ENCODE data around the gene PLXNB2. TPM values are rescaled to one million over a fixed set of nuclear protein-coding genes. Genes with fewer than 3 reads are reported as not detected.

PLXNB2 gene
- total and polyA plus RNA-seq, 5 donors, result 60.0 to 110 (median 85.2) TPM

DNA sequence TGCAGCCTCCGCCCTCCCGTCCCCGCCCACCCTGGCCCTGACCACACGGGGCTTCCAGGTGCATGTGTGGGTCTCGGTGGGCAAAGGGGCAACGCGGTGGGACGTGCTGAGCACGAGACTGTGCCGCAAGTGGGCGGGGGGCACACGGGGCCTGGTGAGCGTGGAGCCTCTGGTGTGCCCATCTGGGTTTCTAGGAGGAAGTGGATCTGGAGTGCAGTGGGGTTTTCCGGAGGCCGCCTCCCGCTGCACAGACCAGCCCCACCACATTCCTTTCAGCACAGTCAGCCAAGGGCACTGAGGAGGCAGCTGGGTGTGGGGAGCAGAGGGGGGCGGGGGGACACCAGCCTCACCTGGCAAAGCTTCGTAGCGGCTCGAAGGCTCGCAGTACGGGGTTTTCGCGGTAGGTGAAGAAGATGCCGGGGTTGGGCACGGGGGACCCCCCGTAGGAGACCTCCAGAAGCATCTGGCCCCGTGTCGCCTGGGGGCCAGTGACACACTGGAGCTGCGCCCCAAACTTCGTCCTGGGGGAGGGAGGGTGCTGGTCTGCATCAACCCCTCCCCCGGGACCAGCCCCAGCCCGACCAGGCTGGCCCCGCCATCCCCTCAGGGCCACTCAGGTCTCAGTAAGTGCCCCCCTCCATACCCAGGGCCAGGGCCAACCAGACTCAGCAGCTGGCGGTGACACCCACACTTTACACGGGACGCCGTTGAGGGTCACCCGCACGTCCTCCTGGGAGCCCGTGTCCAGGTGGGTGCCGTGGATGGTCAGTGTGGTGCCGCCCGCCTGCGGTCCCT is 24.9 kb downstream of the PLXNB2 start:
- no peak overlapping the region for H3K4me3 ChIP-seq (ENCODE audit: low read length)
- H3K4me1 ChIP-seq (ENCODE audit: control insufficient read depth, insufficient read depth, low read length), result no peaks in the 10 kb centered on the region
- DNase-seq, result no peak
- no peaks in the 10 kb centered on the region for H3K9me3 ChIP-seq (ENCODE audit: control insufficient read depth, low read length)
- ATAC-seq, result peak; percentile 20 to 27
- H3K27me3 ChIP-seq (ENCODE audit: control insufficient read depth, insufficient read depth), result no peaks in the 10 kb centered on the region
- peak overlapping the region; percentile 32 for H3K27ac ChIP-seq (ENCODE audit: low read length)
- intact Hi-C loops (cut with DNase I), result no loop called here
- 80% methylated on average over 45 of the region's 45 CpGs for WGBS

DNA sequence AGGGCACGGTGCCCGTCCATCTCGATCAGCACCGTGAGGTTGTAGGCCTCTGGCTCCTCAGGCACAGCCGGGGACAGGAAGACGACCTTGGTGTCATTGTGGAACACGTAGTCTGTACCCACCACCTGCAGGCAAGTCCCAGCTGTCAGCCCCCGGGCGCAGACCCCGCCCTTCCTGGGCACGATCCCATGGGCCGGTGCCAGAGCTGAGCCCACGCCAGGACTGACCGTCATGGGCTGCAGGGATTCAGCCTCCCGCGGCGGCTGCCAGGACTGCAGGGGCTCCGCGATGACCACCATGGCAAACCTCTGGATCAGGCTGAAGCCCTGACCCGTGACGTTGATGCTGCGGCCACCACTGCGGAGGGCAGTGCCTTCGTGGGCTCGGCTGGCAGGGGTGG is 25.5 kb downstream of the PLXNB2 start:
- H3K9me3 ChIP-seq (ENCODE audit: control insufficient read depth, low read length), result no peaks in the 10 kb centered on the region
- H3K4me1 ChIP-seq (ENCODE audit: control insufficient read depth, insufficient read depth, low read length), result no peaks in the 10 kb centered on the region
- DNase-seq (peak in 2 of 3 donors; percentile 81 to 86), ATAC-seq (peak; percentile 47 to 57)
- 65% methylated on average over 25 of the region's 25 CpGs for WGBS
- no peaks in the 10 kb centered on the region for H3K27me3 ChIP-seq (ENCODE audit: control insufficient read depth, insufficient read depth)
- H3K27ac ChIP-seq (ENCODE audit: low read length), result peak overlapping the region; percentile 32
- intact Hi-C loops (cut with DNase I), result no loop called here
- no peak overlapping the region for H3K4me3 ChIP-seq (ENCODE audit: low read length)

- no peak for DNase-seq
- H3K4me1 ChIP-seq (ENCODE audit: control insufficient read depth, insufficient read depth, low read length), result no peaks in the 10 kb centered on the region
- no peak overlapping the region for H3K27ac ChIP-seq (ENCODE audit: low read length)
- H3K9me3 ChIP-seq (ENCODE audit: control insufficient read depth, low read length), result no peaks in the 10 kb centered on the region
- H3K4me3 ChIP-seq (ENCODE audit: low read length), result no peak overlapping the region
- no peak for ATAC-seq
- WGBS, result 92% methylated on average over 36 of the region's 36 CpGs
- H3K27me3 ChIP-seq (ENCODE audit: control insufficient read depth, insufficient read depth), result no peaks in the 10 kb centered on the region
- intact Hi-C loops (cut with DNase I), result no loop called here
These were observed 26.1 kb downstream of the PLXNB2 start for GRCh38 chr22:50281384-50281760.

- DNase-seq (no peak), ATAC-seq (no peak)
- Histone ChIP-seq H3K27me3 (ENCODE audit: control insufficient read depth, insufficient read depth) (no peaks in the 10 kb centered on the region), H3K4me3 (ENCODE audit: low read length) (no peak overlapping the region), H3K9me3 (ENCODE audit: control insufficient read depth, low read length) (no peaks in the 10 kb centered on the region), H3K4me1 (ENCODE audit: control insufficient read depth, insufficient read depth, low read length) (no peaks in the 10 kb centered on the region), H3K27ac (ENCODE audit: low read length) (no peak overlapping the region)
- 94% methylated on average over 47 of the region's 47 CpGs for WGBS
- intact Hi-C loops (cut with DNase I), result no loop called here
These were observed 26.6 kb downstream of the PLXNB2 start for GRCh38 chr22:50280708-50281383.

DNA sequence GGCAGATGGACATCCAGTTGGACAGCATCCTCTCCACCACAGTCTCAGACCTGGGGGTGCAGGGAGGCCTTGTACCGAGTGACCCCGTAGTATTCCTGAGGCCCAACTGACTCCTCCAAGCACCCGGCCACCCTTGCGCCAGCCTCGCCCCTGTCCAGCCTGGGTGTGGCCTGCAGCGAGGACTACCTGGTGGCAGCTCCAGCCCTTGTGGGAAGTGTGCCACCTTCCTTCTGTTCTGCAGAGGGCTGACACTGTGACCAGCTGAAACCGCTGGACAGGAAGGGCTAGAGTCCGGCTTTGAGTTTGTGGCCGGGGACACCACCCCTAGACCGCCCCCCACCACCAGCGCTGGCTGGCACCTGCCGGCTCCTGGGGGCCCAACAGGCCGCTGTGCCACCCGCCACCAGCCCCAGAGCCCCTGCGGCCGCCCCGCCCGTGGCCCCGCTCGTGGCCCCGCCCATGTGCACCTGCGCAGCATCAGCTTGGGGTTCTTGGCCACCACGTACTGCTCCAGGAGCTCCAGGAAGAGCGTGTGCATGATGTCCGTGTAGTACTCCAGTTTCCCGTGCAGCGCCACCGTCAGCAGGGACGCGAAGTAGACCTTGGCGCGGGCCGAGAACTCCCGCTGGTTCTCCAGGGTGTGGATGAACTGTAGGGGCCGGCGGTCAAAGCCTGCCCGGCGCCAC is 27.3 kb downstream of the PLXNB2 start:
- ATAC-seq (no peak), DNase-seq (no peak)
- Histone ChIP-seq H3K27ac (ENCODE audit: low read length) (no peak overlapping the region), H3K27me3 (ENCODE audit: control insufficient read depth, insufficient read depth) (no peaks in the 10 kb centered on the region), H3K9me3 (ENCODE audit: control insufficient read depth, low read length) (no peaks in the 10 kb centered on the region), H3K4me3 (ENCODE audit: low read length) (no peak overlapping the region), H3K4me1 (ENCODE audit: control insufficient read depth, insufficient read depth, low read length) (no peaks in the 10 kb centered on the region)
- 93% methylated on average over 38 of the region's 38 CpGs for WGBS
- intact Hi-C loops (cut with DNase I), result no loop called here

DNA sequence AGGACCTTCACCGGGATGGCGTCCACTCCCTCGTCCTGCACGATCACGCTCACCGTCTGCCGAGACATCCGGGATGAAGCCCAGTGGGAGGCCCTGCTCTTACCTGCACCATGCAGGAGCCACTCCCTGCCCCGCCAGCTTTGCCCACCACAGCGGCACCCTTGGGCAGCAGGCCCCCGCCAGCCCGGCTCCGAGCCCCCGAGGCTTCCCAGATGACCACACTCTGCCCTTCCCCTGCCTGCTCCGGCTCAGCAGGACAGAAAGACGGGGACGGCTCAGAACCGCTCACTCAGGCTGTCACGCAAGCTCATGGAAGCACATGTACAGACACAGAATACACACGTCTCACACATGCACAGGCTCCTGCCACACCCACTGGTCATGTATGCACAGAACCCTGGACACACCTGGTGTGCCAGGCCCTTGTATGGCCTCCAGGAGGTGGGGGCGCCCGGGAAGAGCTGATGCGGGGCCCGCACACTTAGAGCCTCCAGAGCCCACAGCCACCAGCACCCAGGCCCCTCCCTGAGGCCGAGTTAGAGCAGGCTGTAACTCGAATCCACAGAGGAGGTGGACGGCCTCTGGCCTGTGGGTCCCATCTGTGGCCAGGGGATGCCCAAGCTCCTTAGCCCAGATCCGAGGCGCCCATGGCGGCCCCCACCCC is 28.4 kb downstream of the PLXNB2 start:
- 89% methylated on average over 30 of the region's 30 CpGs for WGBS
- DNase-seq (no peak), ATAC-seq (no peak)
- intact Hi-C loops (cut with DNase I), result loop anchor here in 3 of 4 donors (5.0 kb wide), 2 partner anchors 33 to 48 kb away; partner anchors contain the start of gene DENND6B (in 3 of the 3)
- no peaks in the 10 kb centered on the region for H3K4me1 ChIP-seq (ENCODE audit: control insufficient read depth, insufficient read depth, low read length)
- no peak overlapping the region for H3K4me3 ChIP-seq (ENCODE audit: low read length)
- H3K9me3 ChIP-seq (ENCODE audit: control insufficient read depth, low read length), result no peaks in the 10 kb centered on the region
- H3K27ac ChIP-seq (ENCODE audit: low read length), result no peak overlapping the region
- H3K27me3 ChIP-seq (ENCODE audit: control insufficient read depth, insufficient read depth), result no peaks in the 10 kb centered on the region

DNA sequence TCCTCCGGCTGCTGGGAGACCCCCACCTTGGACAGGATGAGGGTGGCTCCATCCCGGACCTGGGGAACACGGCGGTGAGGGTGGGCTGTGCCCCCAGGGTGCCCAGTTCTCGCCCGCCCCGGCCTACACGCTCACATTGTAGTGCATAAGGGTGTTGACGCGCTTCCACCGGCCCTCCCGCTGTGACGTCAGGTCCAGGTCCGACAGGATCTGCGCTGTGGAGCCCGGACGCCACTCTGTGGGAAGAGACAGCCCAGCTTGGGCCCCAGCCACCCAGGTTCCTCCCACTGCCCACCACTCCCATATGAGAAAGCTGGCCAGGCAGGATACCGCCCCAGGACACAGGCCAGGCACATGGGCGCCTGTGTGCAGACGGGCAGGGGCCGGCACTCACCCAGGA is 29.0 kb downstream of the PLXNB2 start:
- intact Hi-C loops (cut with DNase I), result loop anchor here in 3 of 4 donors (5.0 kb wide), 2 partner anchors 34 to 49 kb away; partner anchors contain the start of gene DENND6B (in 3 of the 3)
- Histone ChIP-seq H3K4me3 (ENCODE audit: low read length) (no peak overlapping the region), H3K9me3 (ENCODE audit: control insufficient read depth, low read length) (no peaks in the 10 kb centered on the region), H3K27ac (ENCODE audit: low read length) (no peak overlapping the region), H3K27me3 (ENCODE audit: control insufficient read depth, insufficient read depth) (no peaks in the 10 kb centered on the region), H3K4me1 (ENCODE audit: control insufficient read depth, insufficient read depth, low read length) (no peaks in the 10 kb centered on the region)
- ATAC-seq (no peak), DNase-seq (no peak)
- 91% methylated on average over 21 of the region's 21 CpGs for WGBS

GRCh38 chr22:50277761-50278160 is 29.7 kb downstream of the PLXNB2 start:
- Histone ChIP-seq H3K27me3 (ENCODE audit: control insufficient read depth, insufficient read depth) (no peaks in the 10 kb centered on the region), H3K4me1 (ENCODE audit: control insufficient read depth, insufficient read depth, low read length) (no peaks in the 10 kb centered on the region), H3K9me3 (ENCODE audit: control insufficient read depth, low read length) (no peaks in the 10 kb centered on the region), H3K4me3 (ENCODE audit: low read length) (no peak overlapping the region), H3K27ac (ENCODE audit: low read length) (no peak overlapping the region)
- DNase-seq (no peak), ATAC-seq (no peak)
- WGBS, result 84% methylated on average over 25 of the region's 25 CpGs
- intact Hi-C loops (cut with DNase I), result loop anchor here in 3 of 4 donors (5.0 kb wide), 2 partner anchors 35 to 50 kb away; partner anchors contain the start of gene DENND6B (in 3 of the 3)

- H3K9me3 ChIP-seq (ENCODE audit: control insufficient read depth, low read length), result no peaks in the 10 kb centered on the region
- WGBS, result 65% methylated on average over 25 of the region's 25 CpGs
- ATAC-seq (peak; percentile 73 to 82), DNase-seq (peak; percentile 67 to 90 (median 88))
- H3K4me3 ChIP-seq (ENCODE audit: low read length), result no peak overlapping the region
- H3K27ac ChIP-seq (ENCODE audit: low read length), result no peak overlapping the region
- no peaks in the 10 kb centered on the region for H3K4me1 ChIP-seq (ENCODE audit: control insufficient read depth, insufficient read depth, low read length)
- intact Hi-C loops (cut with DNase I), result loop anchor here in 3 of 4 donors (5.0 kb wide), 2 partner anchors 36 to 51 kb away; partner anchors contain the start of gene DENND6B (in 3 of the 3)
- no peaks in the 10 kb centered on the region for H3K27me3 ChIP-seq (ENCODE audit: control insufficient read depth, insufficient read depth)
These were observed 31.3 kb downstream of the PLXNB2 start for GRCh38 chr22:50276143-50276542.

GRCh38 chr22:50275181-50276055 is 32.0 kb downstream of the PLXNB2 start:
- no peak for ATAC-seq
- H3K27ac ChIP-seq (ENCODE audit: low read length), result no peak overlapping the region

More at GRCh38 chr22:50275181-50276055, 32.0 kb downstream of the PLXNB2 start:
- DNase-seq, result no peak
- intact Hi-C loops (cut with DNase I), result loop anchor here in 3 of 4 donors (5.0 kb wide), 2 partner anchors 37 to 52 kb away; partner anchors contain the start of gene DENND6B (in 3 of the 3)
- WGBS, result 86% methylated on average over 43 of the region's 43 CpGs
- Histone ChIP-seq H3K4me1 (ENCODE audit: control insufficient read depth, insufficient read depth, low read length) (no peaks in the 10 kb centered on the region), H3K9me3 (ENCODE audit: control insufficient read depth, low read length) (no peaks in the 10 kb centered on the region), H3K27me3 (ENCODE audit: control insufficient read depth, insufficient read depth) (no peaks in the 10 kb centered on the region), H3K4me3 (ENCODE audit: low read length) (no peak overlapping the region)

Measured in right cardiac atrium (tissue), 5 donors.